Measurements from ENCODE around the gene PRSS56.
"Not testable (repeated sequence)": the region's sequence is repeated elsewhere in the genome, so short reads cannot be mapped to it uniquely, and the experiment has no call there.

PRSS56 gene

GRCh38 chr2:232567721-232568120 lies 47.5 kb downstream of the PRSS56 start:
- DNase-seq (ENCODE audit: low read depth), result no peak
- no peak for TF ChIP-seq CTCF (IDR thresholded peaks at IDR 0.05; ENCODE audit: insufficient read depth, low read depth, low read length, missing control alignments)
- no peak overlapping the region for H3K4me3 ChIP-seq (ENCODE audit: low read depth, low read length)

- DNase-seq (ENCODE audit: low read depth), result no peak
- TF ChIP-seq CTCF (IDR thresholded peaks at IDR 0.05; ENCODE audit: insufficient read depth, low read depth, low read length, missing control alignments), result no peak
- H3K4me3 ChIP-seq (ENCODE audit: low read depth, low read length), result no peak overlapping the region
These were observed 48.0 kb downstream of the PRSS56 start for GRCh38 chr2:232568161-232568560.

- no peak for TF ChIP-seq CTCF (IDR thresholded peaks at IDR 0.05; ENCODE audit: insufficient read depth, low read depth, low read length, missing control alignments)
- no peak for DNase-seq (ENCODE audit: low read depth)
- H3K4me3 ChIP-seq (ENCODE audit: low read depth, low read length), result no peak overlapping the region
These were observed 49.4 kb downstream of the PRSS56 start for GRCh38 chr2:232569541-232569940.

- DNase-seq (ENCODE audit: low read depth); H3K4me3 ChIP-seq (ENCODE audit: low read depth, low read length): not testable (repeated sequence)
These were observed 50.3 kb downstream of the PRSS56 start for GRCh38 chr2:232570481-232570880.

GRCh38 chr2:232571026-232571474 lies 50.9 kb downstream of the PRSS56 start:
- no peak for DNase-seq (ENCODE audit: low read depth)
- no peak for TF ChIP-seq CTCF (IDR thresholded peaks at IDR 0.05; ENCODE audit: insufficient read depth, low read depth, low read length, missing control alignments)
- H3K4me3 ChIP-seq (ENCODE audit: low read depth, low read length), result no peak overlapping the region

GRCh38 chr2:232573042-232573441 lies 52.9 kb downstream of the PRSS56 start:
- H3K4me3 ChIP-seq (ENCODE audit: low read depth, low read length), result no peak overlapping the region
- no peak for TF ChIP-seq CTCF (IDR thresholded peaks at IDR 0.05; ENCODE audit: insufficient read depth, low read depth, low read length, missing control alignments)
- DNase-seq (ENCODE audit: low read depth), result no peak

- DNase-seq (ENCODE audit: low read depth), result no peak
- H3K4me3 ChIP-seq (ENCODE audit: low read depth, low read length), result no peak overlapping the region
- no peak for TF ChIP-seq CTCF (IDR thresholded peaks at IDR 0.05; ENCODE audit: insufficient read depth, low read depth, low read length, missing control alignments)
These were observed 53.7 kb downstream of the PRSS56 start for GRCh38 chr2:232573771-232574435.
